Skin epidermis (tissue), 12 donors: ENCODE results near the gene POU2F2.
"Not testable (repeated sequence)": the region's sequence is repeated elsewhere in the genome, so short reads cannot be mapped to it uniquely, and the experiment has no call there.

ENCODE experiments used
- H3K27ac ChIP-seq, 21 experiments: fragments of 200-600 bp; sonication (generic) in 11 of 21; one replicate each; pipeline ENCODE4 v1.5.0; 2020; ENCODE audit warnings: mild to moderate bottlenecking in 3 of 21, inconsistent platforms in 2 of 21, moderate library complexity in 2 of 21
- H3K4me3 ChIP-seq, 7 experiments: fragments of 200-600 bp; sonication (generic) in 2 of 7; one replicate each; pipeline ENCODE4 v1.5.0; 2020; ENCODE audit warnings: inconsistent platforms in 2 of 7, mild to moderate bottlenecking in 2 of 7, moderate library complexity in 1 of 7

POU2F2 gene

GRCh38 chr19:42111384-42111783 is 20.9 kb downstream of the POU2F2 start:
- H3K4me3 ChIP-seq, result no peak overlapping the region
- H3K27ac ChIP-seq, result peak overlapping the region in 10 of 21 experiments; percentile 23 to 82 (median 72)

DNA sequence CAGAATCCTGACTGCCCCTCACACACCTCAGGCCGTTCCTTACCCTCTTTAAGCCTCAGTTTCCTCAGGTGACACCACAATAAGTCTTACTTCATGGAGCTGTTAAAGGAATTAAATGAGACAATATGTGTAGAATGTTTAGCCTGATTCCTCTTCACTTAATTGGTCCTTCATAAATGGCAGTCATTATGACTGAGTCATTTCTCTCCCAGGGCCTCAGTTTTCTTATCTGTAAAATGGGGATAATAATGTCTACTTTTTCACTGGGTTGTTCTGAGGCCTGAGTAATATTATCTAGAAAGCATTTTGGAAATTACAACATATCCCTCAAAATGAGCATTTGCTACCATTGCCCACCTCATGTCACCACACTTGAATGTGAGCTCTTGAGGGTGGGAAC is 21.6 kb downstream of the POU2F2 start:
- H3K27ac ChIP-seq, result peak overlapping the region in 5 of 21 experiments; percentile 21 to 81 (median 71)

DNA sequence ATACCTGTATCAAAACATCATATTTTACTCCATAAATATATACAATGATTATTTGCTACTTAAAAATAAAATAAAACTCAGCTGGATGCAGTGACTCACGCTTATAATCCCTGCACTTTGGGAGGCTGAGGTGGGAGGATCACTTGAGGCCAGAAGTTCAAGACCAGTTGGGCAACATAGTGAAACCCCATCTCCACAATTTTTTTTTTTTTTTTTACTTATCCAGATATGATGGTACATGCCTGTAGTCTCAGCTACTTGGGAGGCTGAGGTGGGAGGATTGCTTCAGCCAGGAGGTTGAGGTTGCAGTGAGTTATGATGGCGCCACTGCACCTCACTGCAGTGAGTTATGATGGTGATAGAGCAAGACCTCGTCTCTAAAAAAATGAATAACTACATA is 22.4 kb downstream of the POU2F2 start:
- Histone ChIP-seq H3K4me3 (no peak overlapping the region), H3K27ac (no peak overlapping the region)

More for the DNA sequence above, 21.6 kb downstream of the POU2F2 start:
- no peak overlapping the region for H3K4me3 ChIP-seq

DNA sequence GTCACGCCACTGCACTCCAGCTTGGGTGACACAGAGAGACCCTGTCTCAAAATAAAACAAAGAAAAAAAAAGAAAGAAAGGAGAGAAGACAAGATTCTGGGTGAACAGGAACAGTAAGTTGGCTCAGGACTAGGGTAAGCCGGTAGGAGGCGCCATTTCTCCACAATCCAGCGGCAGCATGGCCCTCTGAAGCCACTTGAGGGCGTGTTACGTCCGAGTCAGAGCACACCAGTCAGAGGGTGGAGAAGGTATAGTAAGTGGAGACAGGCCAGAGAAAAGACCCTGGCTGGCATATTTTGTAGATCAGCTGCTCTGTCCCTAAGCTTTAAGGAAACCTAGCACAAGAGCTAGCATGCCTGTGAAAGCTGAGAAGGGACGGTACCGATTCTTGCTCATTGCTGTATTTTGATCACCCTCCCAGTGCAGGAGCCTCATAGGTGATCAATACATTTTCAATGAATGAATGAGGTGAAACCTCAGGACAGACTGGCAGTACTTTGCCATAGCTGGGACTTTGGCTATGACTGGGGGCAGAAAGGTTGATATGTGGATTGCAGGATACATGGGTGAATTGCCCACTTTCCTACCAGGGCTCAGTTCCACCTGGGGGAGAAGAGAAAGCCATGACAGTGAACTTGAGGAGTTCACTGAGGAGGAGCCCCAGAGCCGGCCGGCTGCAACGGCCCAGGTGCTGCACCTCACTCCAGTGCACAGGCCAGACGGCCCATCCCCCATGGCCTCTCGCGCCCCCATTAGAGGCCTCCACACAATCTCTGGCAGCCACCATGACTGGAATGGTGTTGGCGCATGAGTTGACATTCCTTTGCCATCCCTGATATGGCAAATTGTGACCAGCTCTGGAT is 23.5 kb downstream of the POU2F2 start:
- Histone ChIP-seq H3K27ac (no peak overlapping the region), H3K4me3 (no peak overlapping the region)

- Histone ChIP-seq H3K4me3 (no peak overlapping the region), H3K27ac (no peak overlapping the region)
Observed at GRCh38 chr19:42105368-42105767, 26.9 kb downstream of the POU2F2 start.

- Histone ChIP-seq H3K27ac (no peak overlapping the region), H3K4me3 (no peak overlapping the region)
Observed at GRCh38 chr19:42102877-42103276, 29.4 kb downstream of the POU2F2 start.

DNA sequence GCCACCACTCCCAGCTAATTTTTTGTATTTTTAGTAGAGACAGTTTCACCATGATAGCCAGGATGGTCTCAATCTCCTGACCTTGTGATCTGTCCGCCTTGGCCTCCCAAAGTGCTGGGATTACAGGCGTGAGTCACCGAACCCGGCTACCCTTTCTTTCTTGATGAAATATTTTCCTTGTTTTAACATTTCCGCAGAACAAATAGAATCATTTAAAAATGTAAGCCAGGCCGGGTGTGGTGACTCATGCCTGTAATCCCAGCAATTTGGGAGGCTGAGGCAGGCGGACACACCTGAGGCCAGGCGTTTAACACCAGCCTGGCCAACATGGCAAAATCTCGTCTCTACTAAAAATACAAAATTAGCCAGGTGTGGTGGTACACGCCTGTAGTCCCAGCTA is 32.0 kb downstream of the POU2F2 start:
- H3K27ac ChIP-seq, result not testable (repeated sequence)

GRCh38 chr19:42099336-42099925 is 32.8 kb downstream of the POU2F2 start:
- no peak overlapping the region for H3K27ac ChIP-seq
- no peak overlapping the region for H3K4me3 ChIP-seq

More for the DNA sequence above, 32.0 kb downstream of the POU2F2 start:
- H3K4me3 ChIP-seq, result not testable (repeated sequence)

DNA sequence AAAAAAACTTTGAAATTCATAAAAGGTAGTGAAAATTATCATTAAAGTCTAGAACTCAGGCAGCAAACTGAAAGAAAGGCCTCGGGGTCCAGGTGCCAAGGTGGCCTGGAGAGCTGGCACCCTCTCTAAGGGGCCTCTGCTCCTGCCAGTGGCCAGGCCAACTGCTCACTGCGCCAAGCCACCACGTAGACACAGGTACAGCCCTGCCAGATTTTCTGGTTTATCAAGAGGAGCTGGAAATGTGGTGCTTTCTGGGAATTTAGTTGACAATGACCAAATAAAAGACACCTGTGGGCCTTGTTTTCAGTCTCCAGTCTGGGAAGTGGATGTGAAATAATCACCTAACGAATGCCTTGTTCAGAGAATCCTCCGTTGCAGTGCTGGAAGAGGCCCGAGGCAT is 33.5 kb downstream of the POU2F2 start:
- Histone ChIP-seq H3K4me3 (no peak overlapping the region), H3K27ac (no peak overlapping the region)

- H3K27ac ChIP-seq, result no peak overlapping the region
- no peak overlapping the region for H3K4me3 ChIP-seq
Observed at GRCh38 chr19:42097461-42097860, 34.8 kb downstream of the POU2F2 start.

GRCh38 chr19:42096255-42096837 is 35.9 kb downstream of the POU2F2 start:
- no peak overlapping the region for H3K4me3 ChIP-seq
- no peak overlapping the region for H3K27ac ChIP-seq

DNA sequence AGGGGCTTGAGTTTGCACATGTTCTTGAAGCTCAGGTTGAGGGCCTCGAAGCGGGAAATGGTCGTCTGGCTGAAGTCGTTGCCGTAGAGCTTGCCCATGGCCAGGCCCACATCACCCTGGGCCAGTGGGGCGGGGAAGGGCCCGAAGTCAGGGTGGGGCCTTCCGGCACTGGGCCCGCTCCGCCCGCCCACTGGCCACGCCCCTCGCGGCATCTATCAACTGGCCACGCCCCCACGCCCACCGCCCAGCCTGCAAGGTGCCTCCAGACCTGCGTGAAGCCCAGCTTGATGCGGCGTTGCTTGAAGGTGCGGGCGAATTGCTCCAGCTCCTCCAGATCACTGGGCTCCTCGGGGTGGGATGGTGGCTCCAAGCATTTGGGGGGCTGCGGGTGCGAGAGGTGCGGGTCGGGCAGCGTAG is 36.4 kb downstream of the POU2F2 start:
- Histone ChIP-seq H3K27ac (no peak overlapping the region), H3K4me3 (no peak overlapping the region)

- Histone ChIP-seq H3K27ac (no peak overlapping the region), H3K4me3 (no peak overlapping the region)
Observed at GRCh38 chr19:42095142-42095813, 37.0 kb downstream of the POU2F2 start.

GRCh38 chr19:42093926-42094325 is 38.3 kb downstream of the POU2F2 start:
- H3K27ac ChIP-seq, result peak overlapping the region in 2 of 21 experiments; percentile 3 to 15
- no peak overlapping the region for H3K4me3 ChIP-seq

DNA sequence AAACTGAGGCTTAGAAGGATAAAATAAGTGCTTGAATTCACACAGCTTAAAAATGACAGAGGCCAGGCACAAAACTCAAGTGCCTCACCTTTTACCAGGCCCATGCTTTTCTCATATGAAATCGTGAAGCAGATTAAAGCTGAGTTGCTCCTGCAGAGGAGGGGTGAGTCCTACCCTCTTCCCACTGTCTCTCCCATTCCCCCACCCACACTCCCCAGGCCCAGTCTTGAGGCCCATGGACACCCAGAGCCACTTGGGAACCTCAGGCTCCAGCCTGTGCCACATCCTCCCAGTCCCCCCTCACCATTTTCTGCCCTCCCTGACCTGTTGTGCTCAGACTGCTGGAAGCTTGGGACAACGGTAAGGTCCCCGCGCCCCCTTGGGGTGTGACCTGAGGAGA is 38.7 kb downstream of the POU2F2 start:
- Histone ChIP-seq H3K27ac (peak overlapping the region in 2 of 21 experiments; percentile 3 to 15), H3K4me3 (no peak overlapping the region)

GRCh38 chr19:42092350-42092749 is 39.9 kb downstream of the POU2F2 start:
- Histone ChIP-seq H3K4me3 (no peak overlapping the region), H3K27ac (peak overlapping the region in 4 of 21 experiments; percentile 17 to 75 (median 35))

DNA sequence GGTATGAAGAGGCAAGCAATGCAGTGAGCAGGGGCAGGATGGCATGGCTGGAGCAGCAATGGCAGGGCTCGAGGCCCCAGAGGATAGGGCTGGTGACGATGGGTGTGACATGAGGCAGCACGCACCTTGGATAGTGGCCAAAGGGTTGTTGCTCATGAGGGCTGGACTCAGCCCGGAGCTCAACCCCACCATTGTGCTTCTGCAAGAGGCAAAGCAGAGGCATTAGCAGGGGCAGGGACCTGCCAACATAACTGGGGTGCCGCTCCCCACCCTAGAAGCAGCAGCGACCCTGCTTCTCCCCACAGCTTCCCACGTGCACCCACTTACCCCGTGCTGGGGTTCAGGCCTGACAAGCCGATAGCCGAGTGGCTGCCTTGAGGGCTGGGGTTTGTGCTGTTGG is 40.5 kb downstream of the POU2F2 start:
- Histone ChIP-seq H3K4me3 (no peak overlapping the region), H3K27ac (peak overlapping the region in 4 of 21 experiments; percentile 9 to 75 (median 28))

DNA sequence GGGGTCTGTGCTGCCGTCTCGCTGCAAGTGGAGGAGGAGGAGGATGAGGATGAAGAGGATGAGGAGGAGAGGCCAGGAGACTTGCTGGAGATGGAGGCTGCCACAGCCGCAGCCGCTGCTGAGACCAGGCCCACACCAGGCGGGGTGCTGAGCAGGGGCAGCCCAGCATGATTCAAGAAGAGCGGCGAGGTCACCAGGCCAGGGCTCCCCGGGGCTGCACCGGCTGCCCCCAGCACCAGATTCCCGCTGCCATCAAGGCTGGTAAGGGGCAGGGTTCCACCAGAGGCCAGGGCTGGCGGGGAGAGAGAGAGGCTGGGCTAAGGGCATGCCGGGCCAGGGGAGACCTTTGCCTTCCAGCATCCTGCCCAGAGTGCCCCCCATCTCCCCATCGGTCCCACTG is 40.9 kb downstream of the POU2F2 start:
- Histone ChIP-seq H3K27ac (peak overlapping the region in 5 of 21 experiments; percentile 5 to 35 (median 17)), H3K4me3 (no peak overlapping the region)

GRCh38 chr19:42090672-42091071 is 41.6 kb downstream of the POU2F2 start:
- peak overlapping the region in 3 of 21 experiments; percentile 21 to 33 (median 29) for H3K27ac ChIP-seq
- H3K4me3 ChIP-seq, result no peak overlapping the region

GRCh38 chr19:42089772-42090171 is 42.5 kb downstream of the POU2F2 start:
- no peak overlapping the region for H3K27ac ChIP-seq
- no peak overlapping the region for H3K4me3 ChIP-seq
